Brain pericyte (primary cell): ENCODE results near the gene TNFAIP2.

Experiments
- DNase-seq: peaks from one replicate; pipeline ENCODE4 v3.0.0-alpha.2; 2012; ENCODE audit warnings: low read depth, low spot score

Gene TNFAIP2

GRCh38 chr14:103134405-103134804 is 11.1 kb downstream of the TNFAIP2 start:
- no peak for DNase-seq

GRCh38 chr14:103134919-103135318 is 11.7 kb downstream of the TNFAIP2 start:
- DNase-seq, result no peak

- DNase-seq, result no peak
Measured at GRCh38 chr14:103135333-103136260, 12.3 kb downstream of the TNFAIP2 start.

GRCh38 chr14:103136388-103137271 is 13.4 kb downstream of the TNFAIP2 start:
- no peak for DNase-seq

- no peak for DNase-seq
Measured at GRCh38 chr14:103137689-103138300, 14.5 kb downstream of the TNFAIP2 start.

- DNase-seq, result no peak
Measured at GRCh38 chr14:103138301-103139131, 15.3 kb downstream of the TNFAIP2 start.

GRCh38 chr14:103139132-103140025 is 16.1 kb downstream of the TNFAIP2 start:
- DNase-seq, result no peak

- no peak for DNase-seq
Measured at GRCh38 chr14:103140316-103141109, 17.3 kb downstream of the TNFAIP2 start.

GRCh38 chr14:103141117-103141796 is 18.0 kb downstream of the TNFAIP2 start:
- no peak for DNase-seq

- DNase-seq, result no peak
Measured at GRCh38 chr14:103142026-103142425, 18.8 kb downstream of the TNFAIP2 start.

GRCh38 chr14:103142721-103143302 is 19.6 kb downstream of the TNFAIP2 start:
- DNase-seq, result no peak

- DNase-seq, result no peak
Measured at GRCh38 chr14:103143506-103143905, 20.2 kb downstream of the TNFAIP2 start.

GRCh38 chr14:103144085-103144484 is 20.8 kb downstream of the TNFAIP2 start:
- no peak for DNase-seq

GRCh38 chr14:103146141-103146709 is 23.0 kb downstream of the TNFAIP2 start:
- no peak for DNase-seq

- DNase-seq, result no peak
Measured at GRCh38 chr14:103149351-103150237, 26.3 kb downstream of the TNFAIP2 start.

- no peak for DNase-seq
Measured at GRCh38 chr14:103151270-103151945, 28.1 kb downstream of the TNFAIP2 start.
